WTC11 (cell line): ENCODE results near the gene REN. TPM values are rescaled to one million over a fixed set of nuclear protein-coding genes. Genes with fewer than 3 reads are reported as not detected.
A peak's percentile ranks its signal among the peaks of the same experiment; 100 is the strongest.

Experiments
- ATAC-seq: fragments of 200-7000 bp; cut with Tn5 transposase; 2 replicates; pipeline ENCODE4 v1.10.0; 2021; ENCODE audit warnings: mild to moderate bottlenecking, moderate library complexity
- CTCF ChIA-PET: fragments of 300-600 bp; sonication (Branson Sonifier 250); formaldehyde crosslinking; loops from one replicate; lab custom pipeline; 2021; ENCODE audit warnings: antibody characterized with exemption; lab: Charles Lee
- POLR2A ChIA-PET: fragments of 350-600 bp; sonication (Branson Sonifier 250); formaldehyde crosslinking; loops from one replicate; lab custom pipeline; 2021; ENCODE audit warnings: antibody characterized with exemption; lab: Charles Lee
- DNase-seq: peaks from one replicate; pipeline ENCODE4 v3.0.0; 2021; ENCODE audit warnings: low spot score
- H3K27ac Mint-ChIP-seq: 2 replicates; pipeline ENCODE4 v1.8.0; 2021; ENCODE audit warnings: mixed read lengths
- H3K27me3 Mint-ChIP-seq: 2 replicates; pipeline ENCODE4 v1.8.0; 2021; ENCODE audit warnings: low read depth, mild to moderate bottlenecking, moderate library complexity, mixed read lengths
- H3K36me3 Mint-ChIP-seq: 2 replicates; pipeline ENCODE4 v1.8.0; 2021; ENCODE audit warnings: mixed read lengths
- H3K4me1 Mint-ChIP-seq: 2 replicates; pipeline ENCODE4 v1.8.0; 2022; ENCODE audit warnings: mixed read lengths
- H3K4me3 Mint-ChIP-seq: 2 replicates; pipeline ENCODE4 v1.8.0; 2021; ENCODE audit warnings: mild to moderate bottlenecking, moderate library complexity, mixed read lengths
- H3K9me3 Mint-ChIP-seq: 2 replicates; pipeline ENCODE4 v1.8.0; 2021; ENCODE audit warnings: mixed read lengths
- E2F4 ChIP-seq: sonication (generic); formaldehyde crosslinking; IDR thresholded peaks from 2 replicates; pipeline ENCODE4 v1.8.1; 2022; ENCODE audit warnings: low read depth, mild to moderate bottlenecking, moderate library complexity, missing genetic modification reagents, borderline replicate concordance
- EMX1 ChIP-seq: fragments of 250-450 bp; sonication (Bioruptor Pico); IDR thresholded peaks from 2 replicates; pipeline ENCODE4 v1.8.0; 2021; ENCODE audit warnings: mild to moderate bottlenecking
- FOXP1 ChIP-seq: sonication (generic); formaldehyde crosslinking; IDR thresholded peaks from 2 replicates; pipeline ENCODE4 v1.8.0; 2022; ENCODE audit warnings: missing genetic modification reagents, mild to moderate bottlenecking, moderate library complexity, borderline replicate concordance
- HMGA2 ChIP-seq: fragments of 250-450 bp; sonication (Bioruptor Pico); IDR thresholded peaks from 2 replicates; pipeline ENCODE4 v1.4.0; 2021; ENCODE audit warnings: mild to moderate bottlenecking, moderate library complexity
- NR3C1 ChIP-seq: sonication (generic); formaldehyde crosslinking; conservative IDR thresholded peaks from 2 replicates; pipeline ENCODE4 v1.8.1; 2023; ENCODE audit warnings: low read depth, mild to moderate bottlenecking, missing genetic modification reagents
- OVOL2 ChIP-seq: fragments of 250-450 bp; sonication (Bioruptor Pico); IDR thresholded peaks from 2 replicates; pipeline ENCODE4 v1.9.0; 2021; ENCODE audit warnings: mild to moderate bottlenecking, borderline replicate concordance
- PRRX2 ChIP-seq: fragments of 250-450 bp; sonication (Bioruptor Pico); IDR thresholded peaks from 2 replicates; pipeline ENCODE4 v1.8.0; 2021; ENCODE audit warnings: mild to moderate bottlenecking
- RELA ChIP-seq: sonication (generic); formaldehyde crosslinking; IDR thresholded peaks from 2 replicates; pipeline ENCODE4 v1.8.1; 2022; ENCODE audit warnings: missing genetic modification reagents, mild to moderate bottlenecking, borderline replicate concordance
- USF1 ChIP-seq: sonication (generic); formaldehyde crosslinking; IDR thresholded peaks from 2 replicates; pipeline ENCODE4 v1.8.0; 2022; ENCODE audit warnings: mild to moderate bottlenecking, missing genetic modification reagents
- ZBTB43 ChIP-seq: sonication (generic); formaldehyde crosslinking; IDR thresholded peaks from 2 replicates; pipeline ENCODE4 v1.8.1; 2023; ENCODE audit warnings: mild to moderate bottlenecking, missing genetic modification reagents
- ZNF263 ChIP-seq: sonication (generic); formaldehyde crosslinking; IDR thresholded peaks from 2 replicates; pipeline ENCODE4 v1.8.1; 2022; ENCODE audit warnings: low read depth, mild to moderate bottlenecking, moderate library complexity, missing genetic modification reagents
- ZNF423 ChIP-seq: fragments of 250-450 bp; sonication (Bioruptor Pico); IDR thresholded peaks from 2 replicates; pipeline ENCODE4 v2.1.2; 2022; ENCODE audit warnings: mild to moderate bottlenecking, moderate library complexity
- total RNA-seq: library from RNA; stranded (reverse); gene quantifications from 3 replicates; pipeline ENCODE4 v1.2.3, GENCODE V29; 2021
- TF ChIP-seq, protein P1 (sequence below): fragments of 250-450 bp; sonication (Bioruptor Pico); IDR thresholded peaks from 2 replicates; pipeline ENCODE4 v1.9.0; 2021; ENCODE audit warnings: mild to moderate bottlenecking
- TF ChIP-seq, protein P2 (sequence below): sonication (generic); formaldehyde crosslinking; IDR thresholded peaks from 2 replicates; pipeline ENCODE4 v1.8.0; 2023; ENCODE audit warnings: missing genetic modification reagents, mild to moderate bottlenecking, borderline replicate concordance
- TF ChIP-seq, protein P3 (sequence below): sonication (generic); formaldehyde crosslinking; IDR thresholded peaks from 2 replicates; pipeline ENCODE4 v1.8.1; 2023; ENCODE audit warnings: mild to moderate bottlenecking, moderate library complexity, missing genetic modification reagents

Gene REN
- total RNA-seq, 1 experiment from 2014 or later = not detected

- Mint-ChIP-seq H3K4me1 (peaks cover 32% of the 10 kb centered on the region), H3K27me3 (peaks cover 29% of the 10 kb centered on the region)
- POLR2A ChIA-PET = interaction anchor here (1.3 to 1.4 kb wide), 2 partner anchors 10 to 16 kb away, joined by 3 to 4 read pairs; no protein-coding TSS in a partner anchor
Observed at GRCh38 chr1:204152310-204153044, 13.7 kb downstream of the REN start.

GRCh38 chr1:204151552-204152309 is 14.4 kb downstream of the REN start, which contains the start of gene ETNK2:
Gene ETNK2, minus strand, starts transcription at chr1:204152044. Its CDS starts 192 bp downstream, at chr1:204151852.
- ChIA-PET POLR2A (interaction anchor here (1.3 to 1.8 kb wide), 4 partner anchors 11 to 71 kb away, joined by 3 to 5 read pairs (median 4); no protein-coding TSS in a partner anchor), CTCF (interaction anchor here (0.6 to 3.1 kb wide), 19 partner anchors 8 to 648 kb away, joined by 3 to 29 read pairs (median 4); partner anchors contain the start of gene GOLT1A)
- Mint-ChIP-seq H3K9me3 (no peaks in the 10 kb centered on the region), H3K36me3 (no peaks in the 10 kb centered on the region), H3K27me3 (peaks cover 29% of the 10 kb centered on the region), H3K4me3 (peak within 1 kb of the TSS; percentile 73), H3K4me1 (peaks cover 39% of the 10 kb centered on the region), H3K27ac (no peak within 1 kb of the TSS)
- ATAC-seq = peak; percentile 29
- DNase-seq = peak; percentile 66
- TF ChIP-seq PRRX2 (CRISPR knock-in tag) (no peak), RELA (CRISPR knock-in tag) (0 out of 2 replicates have a peak, but pooled peaks have one; percentile 70), NR3C1 (CRISPR knock-in tag) (0 out of 2 replicates have a peak, but pooled peaks have one; percentile 10), ZNF423 (CRISPR knock-in tag) (peak; percentile 91), OVOL2 (CRISPR knock-in tag) (no peak), ZBTB43 (no peak), FOXP1 (CRISPR knock-in tag) (0 out of 2 replicates have a peak, but pooled peaks have one; percentile 33), ZNF263 (CRISPR knock-in tag) (no peak), EMX1 (CRISPR knock-in tag) (no peak), HMGA2 (CRISPR knock-in tag) (no peak), E2F4 (CRISPR knock-in tag) (no peak)
- TF ChIP-seq, protein P1, sequence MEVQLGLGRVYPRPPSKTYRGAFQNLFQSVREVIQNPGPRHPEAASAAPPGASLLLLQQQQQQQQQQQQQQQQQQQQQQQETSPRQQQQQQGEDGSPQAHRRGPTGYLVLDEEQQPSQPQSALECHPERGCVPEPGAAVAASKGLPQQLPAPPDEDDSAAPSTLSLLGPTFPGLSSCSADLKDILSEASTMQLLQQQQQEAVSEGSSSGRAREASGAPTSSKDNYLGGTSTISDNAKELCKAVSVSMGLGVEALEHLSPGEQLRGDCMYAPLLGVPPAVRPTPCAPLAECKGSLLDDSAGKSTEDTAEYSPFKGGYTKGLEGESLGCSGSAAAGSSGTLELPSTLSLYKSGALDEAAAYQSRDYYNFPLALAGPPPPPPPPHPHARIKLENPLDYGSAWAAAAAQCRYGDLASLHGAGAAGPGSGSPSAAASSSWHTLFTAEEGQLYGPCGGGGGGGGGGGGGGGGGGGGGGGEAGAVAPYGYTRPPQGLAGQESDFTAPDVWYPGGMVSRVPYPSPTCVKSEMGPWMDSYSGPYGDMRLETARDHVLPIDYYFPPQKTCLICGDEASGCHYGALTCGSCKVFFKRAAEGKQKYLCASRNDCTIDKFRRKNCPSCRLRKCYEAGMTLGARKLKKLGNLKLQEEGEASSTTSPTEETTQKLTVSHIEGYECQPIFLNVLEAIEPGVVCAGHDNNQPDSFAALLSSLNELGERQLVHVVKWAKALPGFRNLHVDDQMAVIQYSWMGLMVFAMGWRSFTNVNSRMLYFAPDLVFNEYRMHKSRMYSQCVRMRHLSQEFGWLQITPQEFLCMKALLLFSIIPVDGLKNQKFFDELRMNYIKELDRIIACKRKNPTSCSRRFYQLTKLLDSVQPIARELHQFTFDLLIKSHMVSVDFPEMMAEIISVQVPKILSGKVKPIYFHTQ = no peak
- TF ChIP-seq, protein P2, sequence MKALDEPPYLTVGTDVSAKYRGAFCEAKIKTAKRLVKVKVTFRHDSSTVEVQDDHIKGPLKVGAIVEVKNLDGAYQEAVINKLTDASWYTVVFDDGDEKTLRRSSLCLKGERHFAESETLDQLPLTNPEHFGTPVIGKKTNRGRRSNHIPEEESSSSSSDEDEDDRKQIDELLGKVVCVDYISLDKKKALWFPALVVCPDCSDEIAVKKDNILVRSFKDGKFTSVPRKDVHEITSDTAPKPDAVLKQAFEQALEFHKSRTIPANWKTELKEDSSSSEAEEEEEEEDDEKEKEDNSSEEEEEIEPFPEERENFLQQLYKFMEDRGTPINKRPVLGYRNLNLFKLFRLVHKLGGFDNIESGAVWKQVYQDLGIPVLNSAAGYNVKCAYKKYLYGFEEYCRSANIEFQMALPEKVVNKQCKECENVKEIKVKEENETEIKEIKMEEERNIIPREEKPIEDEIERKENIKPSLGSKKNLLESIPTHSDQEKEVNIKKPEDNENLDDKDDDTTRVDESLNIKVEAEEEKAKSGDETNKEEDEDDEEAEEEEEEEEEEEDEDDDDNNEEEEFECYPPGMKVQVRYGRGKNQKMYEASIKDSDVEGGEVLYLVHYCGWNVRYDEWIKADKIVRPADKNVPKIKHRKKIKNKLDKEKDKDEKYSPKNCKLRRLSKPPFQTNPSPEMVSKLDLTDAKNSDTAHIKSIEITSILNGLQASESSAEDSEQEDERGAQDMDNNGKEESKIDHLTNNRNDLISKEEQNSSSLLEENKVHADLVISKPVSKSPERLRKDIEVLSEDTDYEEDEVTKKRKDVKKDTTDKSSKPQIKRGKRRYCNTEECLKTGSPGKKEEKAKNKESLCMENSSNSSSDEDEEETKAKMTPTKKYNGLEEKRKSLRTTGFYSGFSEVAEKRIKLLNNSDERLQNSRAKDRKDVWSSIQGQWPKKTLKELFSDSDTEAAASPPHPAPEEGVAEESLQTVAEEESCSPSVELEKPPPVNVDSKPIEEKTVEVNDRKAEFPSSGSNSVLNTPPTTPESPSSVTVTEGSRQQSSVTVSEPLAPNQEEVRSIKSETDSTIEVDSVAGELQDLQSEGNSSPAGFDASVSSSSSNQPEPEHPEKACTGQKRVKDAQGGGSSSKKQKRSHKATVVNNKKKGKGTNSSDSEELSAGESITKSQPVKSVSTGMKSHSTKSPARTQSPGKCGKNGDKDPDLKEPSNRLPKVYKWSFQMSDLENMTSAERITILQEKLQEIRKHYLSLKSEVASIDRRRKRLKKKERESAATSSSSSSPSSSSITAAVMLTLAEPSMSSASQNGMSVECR (CRISPR knock-in tag) = peak; percentile 51; the same call in 1 of the 2 replicates
- TF ChIP-seq, protein P3, sequence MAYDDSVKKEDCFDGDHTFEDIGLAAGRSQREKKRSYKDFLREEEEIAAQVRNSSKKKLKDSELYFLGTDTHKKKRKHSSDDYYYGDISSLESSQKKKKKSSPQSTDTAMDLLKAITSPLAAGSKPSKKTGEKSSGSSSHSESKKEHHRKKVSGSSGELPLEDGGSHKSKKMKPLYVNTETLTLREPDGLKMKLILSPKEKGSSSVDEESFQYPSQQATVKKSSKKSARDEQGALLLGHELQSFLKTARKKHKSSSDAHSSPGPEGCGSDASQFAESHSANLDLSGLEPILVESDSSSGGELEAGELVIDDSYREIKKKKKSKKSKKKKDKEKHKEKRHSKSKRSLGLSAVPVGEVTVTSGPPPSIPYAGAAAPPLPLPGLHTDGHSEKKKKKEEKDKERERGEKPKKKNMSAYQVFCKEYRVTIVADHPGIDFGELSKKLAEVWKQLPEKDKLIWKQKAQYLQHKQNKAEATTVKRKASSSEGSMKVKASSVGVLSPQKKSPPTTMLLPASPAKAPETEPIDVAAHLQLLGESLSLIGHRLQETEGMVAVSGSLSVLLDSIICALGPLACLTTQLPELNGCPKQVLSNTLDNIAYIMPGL = peak; percentile 57; the same call in 1 of the 2 replicates

More at GRCh38 chr1:204152310-204153044, 13.7 kb downstream of the REN start:
- CTCF ChIA-PET = interaction anchor here (0.6 to 3.1 kb wide), 15 partner anchors 10 to 648 kb away, joined by 3 to 29 read pairs (median 5); partner anchors contain the start of gene GOLT1A
- TF ChIP-seq USF1 (CRISPR knock-in tag) (no peak; the same call in 1 of the 2 replicates), NR3C1 (CRISPR knock-in tag) (0 out of 2 replicates have a peak, but pooled peaks have one; percentile 17), RELA (CRISPR knock-in tag) (0 out of 2 replicates have a peak, but pooled peaks have one; percentile 26)
- DNase-seq (no peak), ATAC-seq (peak; percentile 5)
- no peaks in the 10 kb centered on the region for H3K36me3 Mint-ChIP-seq
- peak overlapping the region; percentile 70 for H3K4me3 Mint-ChIP-seq
- H3K27ac Mint-ChIP-seq = no peak overlapping the region
- no peaks in the 10 kb centered on the region for H3K9me3 Mint-ChIP-seq
